PC-3 (cell line): Measurements from ENCODE around the gene LIME1. TPM values are rescaled to one million over a fixed set of nuclear protein-coding genes. Genes with fewer than 3 reads are reported as not detected.

Experiments
- ATAC-seq: fragments of 200-7000 bp; cut with Tn5 transposase; 2 replicates; pipeline ENCODE4 v1.9.1; 2020; ENCODE audit warnings: mild to moderate bottlenecking, moderate library complexity
- BruUV-seq: library from RNA; stranded (reverse); fragments of 400-500 nt; replicated peaks from 2 replicates; lab custom pipeline; 2021; lab: Mats Ljungman, UMichigan
- CTCF ChIA-PET: fragments of 300-600 bp; sonication (Branson Sonifier 250); formaldehyde crosslinking; loops from one replicate; lab custom pipeline; 2022; ENCODE audit warnings: antibody characterized with exemption; lab: Charles Lee
- POLR2A ChIA-PET: fragments of 300-600 bp; sonication (Branson Sonifier 250); formaldehyde crosslinking; loops from one replicate; lab custom pipeline; 2022; ENCODE audit warnings: antibody characterized with exemption; ENCODE audit not compliant: unreplicated experiment; lab: Charles Lee
- DNase-seq: peaks from one replicate; pipeline ENCODE4 v3.0.0-alpha.2; 2015
- H2AFZ ChIP-seq: fragments of 300-600 bp; sonication (generic); 2 replicates; pipeline ENCODE4 v1.6.0; 2016; ENCODE audit warnings: antibody characterized with exemption, low read length
- H3F3A ChIP-seq: fragments of 300-600 bp; sonication (generic); one replicate; pipeline ENCODE4 v1.6.0; 2017; ENCODE audit warnings: antibody characterized with exemption, low read length, control low read depth, mild to moderate bottlenecking; ENCODE audit not compliant: unreplicated experiment
- H3K27ac ChIP-seq: fragments of 300-600 bp; sonication (generic); 2 replicates; pipeline ENCODE4 v1.5.1; 2016; ENCODE audit warnings: mild to moderate bottlenecking, low read length
- H3K27me3 ChIP-seq: fragments of 300-600 bp; sonication (generic); 2 replicates; pipeline ENCODE4 v1.6.1; 2016; ENCODE audit warnings: low read length, mixed read lengths
- H3K36me3 ChIP-seq: fragments of 300-600 bp; sonication (generic); 2 replicates; pipeline ENCODE4 v1.6.1; 2016; ENCODE audit warnings: low read depth, mixed run types, low read length, mixed read lengths
- H3K4me1 ChIP-seq: fragments of 300-600 bp; sonication (generic); 2 replicates; pipeline ENCODE4 v1.5.1; 2016; ENCODE audit warnings: low read length; ENCODE audit not compliant: insufficient read depth
- H3K4me2 ChIP-seq: fragments of 300-600 bp; sonication (generic); 2 replicates; pipeline ENCODE4 v1.6.0; 2016; ENCODE audit warnings: low read length
- H3K4me3 ChIP-seq: fragments of 300-600 bp; sonication (generic); 2 replicates; pipeline ENCODE4 v1.5.1; 2016; ENCODE audit warnings: mild to moderate bottlenecking, low read length, mixed read lengths
- H3K79me2 ChIP-seq: fragments of 300-600 bp; sonication (generic); 2 replicates; pipeline ENCODE4 v1.6.1; 2017; ENCODE audit warnings: low read length, mixed read lengths
- H3K9ac ChIP-seq: fragments of 300-600 bp; sonication (generic); 2 replicates; pipeline ENCODE4 v1.6.0; 2016; ENCODE audit warnings: mild to moderate bottlenecking, low read length
- H3K9me2 ChIP-seq: fragments of 300-600 bp; sonication (generic); replicated peaks from 2 replicates; pipeline ENCODE4 v1.6.1; 2016; ENCODE audit warnings: mixed run types, low read length, mixed read lengths
- H3K9me3 ChIP-seq: fragments of 300-600 bp; sonication (generic); 2 replicates; pipeline ENCODE4 v1.6.1; 2016; ENCODE audit warnings: low read length, mixed read lengths
- H4K20me1 ChIP-seq: fragments of 300-600 bp; sonication (generic); 2 replicates; pipeline ENCODE4 v1.6.1; 2016; ENCODE audit warnings: low read length, mixed read lengths
- CTCF ChIP-seq: fragments of 300-600 bp; sonication (generic); conservative IDR thresholded peaks from 2 replicates; pipeline ENCODE4 v1.5.1; 2017; ENCODE audit warnings: antibody characterized with exemption, low read depth, mild to moderate bottlenecking, low read length
- EZH2 ChIP-seq: fragments of 300-600 bp; sonication (generic); IDR thresholded peaks from one replicate; pipeline ENCODE4 v1.6.1; 2017; ENCODE audit warnings: antibody characterized with exemption, mild to moderate bottlenecking, low read length; ENCODE audit not compliant: unreplicated experiment
- EZH2phosphoT487 ChIP-seq: fragments of 300-600 bp; sonication (generic); IDR thresholded peaks from 2 replicates; pipeline ENCODE4 v1.6.1; 2018; ENCODE audit warnings: mild to moderate bottlenecking, antibody characterized with exemption, low read length, borderline replicate concordance
- intact Hi-C: fragments of 100-400 bp; cut with micrococcal nuclease; formaldehyde crosslinking; loops from 2 replicates; pipeline ENCODE4 v1.9.0; 2023
- total RNA-seq: library from RNA; depleted of rRNA; stranded (reverse); fragments of >200 nt; gene quantifications from 2 replicates; pipeline ENCODE4 v1.2.3, GENCODE V29; 2014

Gene LIME1
- total RNA-seq, 1 experiment from 2014 or later, result 17.3 TPM

- Histone ChIP-seq H3F3A (no peaks in the 10 kb centered on the region), H3K36me3 (no peaks in the 10 kb centered on the region; the same call in 1 of the 2 replicates), H3K4me3 (no peak overlapping the region), H2AFZ (no peak overlapping the region), H3K4me2 (no peak overlapping the region), H3K27ac (no peak overlapping the region), H3K9me3 (no peaks in the 10 kb centered on the region), H3K4me1 (peaks cover 13% of the 10 kb centered on the region), H3K79me2 (peaks cover 2% of the 10 kb centered on the region), H4K20me1 (no peaks in the 10 kb centered on the region), H3K27me3 (no peaks in the 10 kb centered on the region), H3K9ac (no peak overlapping the region), H3K9me2 (no peaks in the 10 kb centered on the region)
- POLR2A ChIA-PET, result interaction anchor here (0.6 kb wide), 1 partner anchor 955 kb away, joined by 4 read pairs; no protein-coding TSS in a partner anchor
- ATAC-seq (no peak), DNase-seq (no peak)
- intact Hi-C loops, result no loop called here
- no peak for TF ChIP-seq EZH2phosphoT487
- TF ChIP-seq CTCF, result no peak
- no peak for TF ChIP-seq EZH2
- CTCF ChIA-PET, result no interaction called here
- no TSS peak for BruUV-seq
Observed at GRCh38 chr20:63688228-63689045, 48.0 kb upstream of the LIME1 start.

- Histone ChIP-seq H3F3A (no peaks in the 10 kb centered on the region), H3K27ac (no peak overlapping the region), H3K79me2 (no peaks in the 10 kb centered on the region), H3K27me3 (no peaks in the 10 kb centered on the region), H3K9me2 (no peaks in the 10 kb centered on the region), H3K4me2 (no peak overlapping the region), H4K20me1 (no peaks in the 10 kb centered on the region), H3K4me3 (no peak overlapping the region), H3K9me3 (no peaks in the 10 kb centered on the region), H3K9ac (no peak overlapping the region), H2AFZ (no peak overlapping the region), H3K36me3 (no peaks in the 10 kb centered on the region; the same call in 1 of the 2 replicates), H3K4me1 (peaks cover 11% of the 10 kb centered on the region)
- DNase-seq (no peak), ATAC-seq (no peak)
- no TSS peak for BruUV-seq
- ChIA-PET CTCF (no interaction called here), POLR2A (interaction anchor here (0.6 kb wide), 1 partner anchor 956 kb away, joined by 4 read pairs; no protein-coding TSS in a partner anchor)
- intact Hi-C loops, result no loop called here
- TF ChIP-seq EZH2phosphoT487 (no peak), EZH2 (no peak), CTCF (no peak)
Observed at GRCh38 chr20:63689046-63690002, 47.1 kb upstream of the LIME1 start.
